Measurements from ENCODE around the gene CR1L. TPM values are rescaled to one million over a fixed set of nuclear protein-coding genes. Genes with fewer than 3 reads are reported as not detected.

The CR1L gene
- total RNA-seq: not detected in 2 replicates

GRCh38 chr1:207644852-207645634, at the start of gene CR1L:
CR1L (plus strand) TSS chr1:207645133; CDS start chr1:207645234, 101 bp downstream.

GRCh38 chr1:207751790-207752455, 107.0 kb downstream of the CR1L start, which contains the start of gene CD46:
CD46 (plus strand) TSS chr1:207752054; CDS start chr1:207752213, 159 bp downstream.

Other genes starting within 250 kb of the CR1L start
- gene CR2, start 190.8 kb upstream of the CR1L start, total RNA-seq: not detected in 2 replicates
- gene CR1, start 149.0 kb upstream of the CR1L start, total RNA-seq: not detected in 2 replicates
- 86.7 and 152 TPM in 2 replicates for gene CD46, start 106.9 kb downstream of the CR1L start, total RNA-seq

Data from bronchial smooth muscle cell (primary cell).